HUES64 (cell line): ENCODE measurements around the gene SLC9A4.

Source experiments
- H3K27ac ChIP-seq: 2 replicates; pipeline ENCODE4 v1.7.0; 2013; ENCODE audit warnings: low read depth, low read length, inconsistent platforms
- H3K27me3 ChIP-seq: 2 replicates; pipeline ENCODE4 v1.6.1; 2013; ENCODE audit warnings: mild to moderate bottlenecking, low read length; ENCODE audit not compliant: insufficient read depth
- H3K36me3 ChIP-seq: 2 replicates; pipeline ENCODE4 v1.6.1; 2013; ENCODE audit warnings: mild to moderate bottlenecking, low read length; ENCODE audit not compliant: insufficient read depth
- H3K4me1 ChIP-seq: 2 replicates; pipeline ENCODE4 v1.6.1; 2013; ENCODE audit warnings: mild to moderate bottlenecking, low read length, moderate library complexity; ENCODE audit not compliant: insufficient read depth
- H3K4me3 ChIP-seq: 2 replicates; pipeline ENCODE4 v1.5.1; 2013; ENCODE audit warnings: mild to moderate bottlenecking, low read length, moderate library complexity
- H3K9ac ChIP-seq: 2 replicates; pipeline ENCODE4 v1.6.1; 2013; ENCODE audit warnings: mild to moderate bottlenecking, low read depth, low read length
- H3K9me3 ChIP-seq: 2 replicates; pipeline ENCODE4 v1.6.1; 2013; ENCODE audit warnings: low read depth, low read length; ENCODE audit not compliant: insufficient read depth
- WGBS: fragments of 150-250, 120-280 bp; methylation state at CpG from one replicate; pipeline ENCODE4 v1.1.7; 2013; ENCODE audit warnings: missing lambda C conversion rate; 5-methylcytosine and 5-hydroxymethylcytosine counted together

The SLC9A4 gene

DNA sequence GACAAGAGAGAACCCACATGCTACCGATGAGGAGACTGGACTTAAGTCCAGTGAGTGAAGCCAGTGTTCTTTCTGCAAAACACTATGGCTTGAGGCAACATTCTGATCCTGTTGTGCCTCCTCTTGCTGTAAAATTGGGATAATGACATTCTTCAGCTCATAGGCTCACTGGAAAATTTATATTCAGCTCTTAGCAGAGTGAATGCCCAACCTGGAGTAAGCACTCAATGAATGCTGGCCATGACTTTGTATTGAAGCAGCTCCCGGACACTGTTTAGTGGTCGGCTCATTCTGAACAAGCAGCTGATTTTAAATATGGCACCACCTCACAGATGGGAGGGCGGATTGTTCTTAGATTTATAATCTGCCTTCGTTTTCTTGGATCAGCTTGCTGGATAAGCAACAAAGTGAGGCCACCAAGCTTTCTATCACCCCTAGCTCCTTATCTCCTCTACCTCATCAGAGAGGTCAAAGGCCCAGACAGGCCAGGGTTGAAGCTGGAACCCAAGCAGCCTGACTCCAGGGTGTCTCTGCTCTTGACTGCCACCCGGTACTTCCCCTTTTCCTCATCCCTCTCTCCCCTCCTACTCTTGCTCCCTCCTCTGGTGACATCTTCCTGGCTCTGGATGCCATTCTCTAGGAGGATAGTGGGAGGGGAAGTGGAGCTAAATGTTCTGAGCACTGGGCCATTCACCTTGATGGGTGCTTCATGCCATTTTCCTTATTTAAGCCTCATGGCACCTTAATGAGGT lies 11.5 kb downstream of the SLC9A4 start:
- 94% methylated on average over 6 of the region's 6 CpGs for WGBS

GRCh38 chr2:102485147-102485785 lies 12.2 kb downstream of the SLC9A4 start:
- Histone ChIP-seq H3K4me3 (no peak overlapping the region), H3K36me3 (no peaks in the 10 kb centered on the region), H3K4me1 (peaks cover 10% of the 10 kb centered on the region; the same call in 1 of the 2 replicates), H3K9me3 (no peaks in the 10 kb centered on the region), H3K27me3 (no peaks in the 10 kb centered on the region), H3K9ac (no peak overlapping the region), H3K27ac (no peak overlapping the region)
- WGBS, result 83% methylated on average over 5 of the region's 5 CpGs

More for the DNA sequence above, 11.5 kb downstream of the SLC9A4 start:
- H3K4me1 ChIP-seq, result peaks cover 8% of the 10 kb centered on the region; the same call in 1 of the 2 replicates
- H3K4me3 ChIP-seq, result no peak overlapping the region
- H3K9me3 ChIP-seq, result no peaks in the 10 kb centered on the region
- H3K27ac ChIP-seq, result no peak overlapping the region
- no peaks in the 10 kb centered on the region for H3K36me3 ChIP-seq
- H3K9ac ChIP-seq, result no peak overlapping the region
- no peaks in the 10 kb centered on the region for H3K27me3 ChIP-seq

DNA sequence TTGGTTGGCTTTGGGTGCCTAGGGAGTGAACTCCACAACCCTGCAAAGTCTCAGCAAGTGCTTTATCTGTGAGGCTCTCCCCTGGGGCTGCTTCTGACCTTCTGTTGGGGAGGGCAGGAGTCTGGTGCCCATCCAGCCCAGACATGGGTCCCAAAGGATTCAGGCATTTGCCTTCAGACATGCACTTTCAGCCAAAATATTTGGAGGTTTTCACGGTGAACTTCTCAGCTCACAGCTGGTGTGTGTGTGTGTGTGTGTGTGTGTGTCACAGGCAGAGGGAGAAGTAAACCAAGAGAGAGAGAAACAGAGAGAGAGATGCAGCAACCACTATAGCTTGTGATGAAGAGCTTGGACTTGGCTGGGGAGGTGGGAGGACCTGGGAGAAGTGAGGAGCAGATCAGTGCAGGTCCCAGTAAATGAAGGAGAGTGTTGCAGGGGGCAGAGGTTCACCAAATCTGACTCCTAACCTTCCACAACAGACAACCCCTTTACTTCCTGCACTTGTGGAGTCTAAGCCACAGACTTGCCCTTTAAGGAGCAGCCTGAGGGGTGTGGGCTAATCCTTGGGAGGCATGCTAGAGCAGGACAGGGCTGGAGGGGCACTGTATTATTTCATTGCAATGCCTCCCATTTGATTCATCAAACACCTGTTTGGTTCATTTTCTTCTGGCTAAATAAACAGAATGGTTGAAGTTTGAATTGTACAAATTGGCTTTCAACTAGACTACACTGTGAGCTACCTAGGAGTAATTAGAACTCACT lies 14.1 kb downstream of the SLC9A4 start:
- no peak overlapping the region for H3K4me3 ChIP-seq
- no peak overlapping the region for H3K9ac ChIP-seq
- peaks cover 10% of the 10 kb centered on the region; the same call in 1 of the 2 replicates for H3K4me1 ChIP-seq
- no peaks in the 10 kb centered on the region for H3K27me3 ChIP-seq
- no peaks in the 10 kb centered on the region for H3K36me3 ChIP-seq
- H3K27ac ChIP-seq, result no peak overlapping the region
- 81% methylated on average over 1 of the region's 1 CpG for WGBS
- no peaks in the 10 kb centered on the region for H3K9me3 ChIP-seq

DNA sequence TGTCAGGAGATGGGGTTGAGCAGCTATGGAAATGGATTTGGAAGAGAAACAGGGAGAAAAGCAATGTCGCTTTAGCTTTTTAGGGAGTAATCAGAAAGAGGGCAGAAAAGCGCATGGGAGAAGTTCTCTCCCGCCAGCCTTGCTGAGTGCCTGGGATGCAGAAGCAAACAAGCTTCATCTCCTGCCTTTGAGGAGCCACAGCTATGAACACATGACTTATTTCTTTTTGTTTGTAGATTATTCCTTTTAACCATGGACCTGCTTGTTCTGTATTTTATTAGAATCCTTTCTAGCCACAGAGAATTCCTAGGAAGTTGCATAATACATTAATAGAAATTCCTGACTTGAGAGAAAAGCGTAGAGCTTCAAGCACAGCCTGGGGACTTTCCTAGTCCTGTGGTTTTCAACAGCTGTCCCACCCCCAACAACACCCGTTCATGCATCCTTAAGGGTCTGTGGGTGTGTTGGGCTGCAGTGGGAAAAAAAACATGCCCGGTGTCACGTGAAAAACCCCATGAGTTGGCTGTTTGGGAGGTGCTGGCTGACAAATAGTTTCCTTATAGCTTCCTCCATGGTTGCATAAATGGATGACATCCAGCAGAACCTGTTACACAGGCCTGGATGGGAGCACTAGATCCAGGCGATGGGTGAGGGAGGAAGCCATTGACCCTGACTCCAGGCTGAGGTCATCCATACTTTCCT lies 14.9 kb downstream of the SLC9A4 start:
- H3K36me3 ChIP-seq, result no peaks in the 10 kb centered on the region
- no peak overlapping the region for H3K4me3 ChIP-seq
- WGBS, result 75% methylated on average over 5 of the region's 8 CpGs
- no peaks in the 10 kb centered on the region for H3K9me3 ChIP-seq
- no peaks in the 10 kb centered on the region for H3K27me3 ChIP-seq
- no peak overlapping the region for H3K9ac ChIP-seq
- no peak overlapping the region for H3K27ac ChIP-seq
- peaks cover 10% of the 10 kb centered on the region; the same call in 1 of the 2 replicates for H3K4me1 ChIP-seq

DNA sequence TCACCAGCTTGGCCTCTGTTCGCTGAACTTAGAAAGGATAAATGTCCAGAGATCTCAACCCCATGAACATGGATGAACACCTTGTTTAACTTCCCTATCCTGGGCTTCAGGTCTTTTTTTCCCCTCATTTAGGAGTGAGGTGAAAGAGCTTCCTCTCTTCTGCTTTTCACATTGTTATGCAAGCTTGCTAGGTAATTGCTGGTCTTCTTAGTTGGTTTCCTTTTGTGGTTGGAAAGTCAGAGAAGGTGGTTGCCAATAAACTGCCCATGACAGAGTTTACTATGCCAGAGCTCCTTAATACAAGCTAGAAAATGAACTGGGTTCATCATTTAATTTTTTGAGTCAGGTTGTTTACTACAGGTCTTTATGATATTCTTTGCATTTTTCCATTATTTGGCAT lies 16.6 kb downstream of the SLC9A4 start:
- Histone ChIP-seq H3K27ac (no peak overlapping the region), H3K27me3 (no peaks in the 10 kb centered on the region), H3K36me3 (no peaks in the 10 kb centered on the region), H3K4me3 (no peak overlapping the region), H3K9ac (no peak overlapping the region), H3K9me3 (peaks cover 5% of the 10 kb centered on the region; the same call in 1 of the 2 replicates), H3K4me1 (peaks cover 10% of the 10 kb centered on the region; the same call in 1 of the 2 replicates)
- WGBS, result 93% methylated on average over 1 of the region's 1 CpG

DNA sequence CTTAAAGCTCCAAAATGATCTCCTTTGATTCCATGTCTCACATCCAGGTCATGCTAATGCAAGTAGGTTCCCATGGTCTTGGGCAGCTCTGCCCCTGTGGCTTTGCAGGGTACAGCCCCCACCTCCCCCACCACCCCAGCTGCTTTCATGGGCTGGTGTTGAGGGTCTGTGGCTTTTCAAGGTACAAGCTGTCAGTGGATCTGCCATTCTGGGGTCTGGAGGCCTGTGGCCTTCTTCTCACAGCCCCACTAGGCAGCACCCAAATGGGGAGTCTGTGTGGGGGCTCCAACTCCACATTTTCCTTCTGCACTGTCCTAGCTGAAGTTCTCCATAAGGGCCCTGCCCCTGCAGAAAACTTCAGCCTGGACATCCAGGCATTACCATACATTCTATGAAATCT lies 19.0 kb downstream of the SLC9A4 start:
- Histone ChIP-seq H3K27me3 (no peaks in the 10 kb centered on the region), H3K9me3 (peaks cover 12% of the 10 kb centered on the region; the same call in 1 of the 2 replicates), H3K36me3 (no peaks in the 10 kb centered on the region), H3K4me3 (no peak overlapping the region), H3K27ac (no peak overlapping the region), H3K4me1 (peaks cover 10% of the 10 kb centered on the region; the same call in 1 of the 2 replicates), H3K9ac (no peak overlapping the region)

DNA sequence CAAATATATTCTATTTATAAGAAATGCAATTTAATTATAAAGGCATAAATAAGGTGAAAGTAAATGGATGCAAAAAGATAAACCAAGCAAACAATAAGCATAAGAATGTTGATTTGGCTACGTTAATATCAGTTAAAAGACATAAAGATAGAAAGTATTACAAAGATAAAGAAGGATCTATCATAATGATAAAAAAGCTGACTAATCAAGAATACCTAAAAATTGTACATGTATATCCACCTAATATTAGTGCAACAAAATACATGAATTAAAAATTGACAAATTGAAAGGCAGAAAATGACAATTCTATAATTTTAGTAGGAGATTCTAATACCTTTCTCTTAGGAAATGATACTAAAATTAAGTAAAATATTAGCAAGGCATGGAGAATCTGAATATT lies 21.5 kb downstream of the SLC9A4 start:
- WGBS, result no CpG with 5 or more reads among the region's 1 CpG

DNA sequence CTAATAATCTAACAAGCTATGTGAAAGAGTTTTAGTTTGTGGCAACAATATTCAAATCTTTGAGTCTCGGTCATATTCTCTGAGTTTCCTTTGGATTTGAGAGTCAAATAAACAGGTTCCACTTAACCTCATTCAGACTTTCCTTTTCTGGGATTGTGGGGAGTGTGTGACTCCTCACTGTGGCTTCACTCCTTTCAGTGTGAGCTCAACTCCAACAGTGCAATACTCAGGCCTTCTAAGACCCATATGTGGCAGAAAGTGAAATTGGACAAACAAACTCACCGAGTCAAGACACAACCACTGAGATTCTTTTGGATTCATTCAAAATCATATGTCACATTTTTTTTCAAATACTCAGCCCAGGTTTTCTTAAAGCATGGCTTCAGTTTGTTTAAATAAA lies 25.4 kb downstream of the SLC9A4 start:
- no peaks in the 10 kb centered on the region for H3K27me3 ChIP-seq
- no peak overlapping the region for H3K4me3 ChIP-seq
- no peaks in the 10 kb centered on the region for H3K36me3 ChIP-seq
- no peak overlapping the region for H3K9ac ChIP-seq
- whole genome bisulfite sequencing, result 100% methylated on average over 1 of the region's 2 CpGs
- no peak overlapping the region for H3K27ac ChIP-seq
- H3K4me1 ChIP-seq, result no peaks in the 10 kb centered on the region
- H3K9me3 ChIP-seq, result peaks cover 12% of the 10 kb centered on the region; the same call in 1 of the 2 replicates

More for the DNA sequence above, 21.5 kb downstream of the SLC9A4 start:
- Histone ChIP-seq H3K9ac (no peak overlapping the region), H3K4me1 (peaks cover under 1% of the 10 kb centered on the region; the same call in 1 of the 2 replicates), H3K4me3 (no peak overlapping the region), H3K36me3 (no peaks in the 10 kb centered on the region), H3K27ac (no peak overlapping the region), H3K27me3 (no peaks in the 10 kb centered on the region), H3K9me3 (peaks cover 12% of the 10 kb centered on the region; the same call in 1 of the 2 replicates)

DNA sequence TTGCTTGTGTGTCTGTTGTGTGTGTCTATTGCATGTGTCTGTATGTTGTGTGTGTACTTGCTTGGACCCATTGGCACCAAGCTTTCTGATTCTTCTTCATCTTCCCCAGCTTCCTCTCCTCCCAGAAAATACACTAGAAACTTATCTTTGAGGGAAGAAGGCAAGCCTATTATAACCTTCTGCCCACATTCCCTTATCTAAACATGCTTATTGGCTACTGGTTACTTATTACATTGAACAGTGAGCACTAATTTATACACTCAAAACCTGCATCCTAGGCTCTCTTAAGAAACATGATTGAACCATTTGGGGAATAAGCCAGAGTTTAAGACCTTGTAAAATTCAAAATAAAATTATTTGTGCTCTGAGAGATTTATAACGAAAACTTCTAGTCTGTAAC lies 26.5 kb downstream of the SLC9A4 start:
- no peaks in the 10 kb centered on the region for H3K27me3 ChIP-seq
- H3K36me3 ChIP-seq, result no peaks in the 10 kb centered on the region
- no peaks in the 10 kb centered on the region for H3K4me1 ChIP-seq
- WGBS, result 88% methylated on average over 1 of the region's 1 CpG
- H3K27ac ChIP-seq, result no peak overlapping the region
- 0 out of 2 replicates have a peak, but pooled peaks cover 7% of the 10 kb centered on the region for H3K9me3 ChIP-seq
- H3K9ac ChIP-seq, result no peak overlapping the region
- no peak overlapping the region for H3K4me3 ChIP-seq

DNA sequence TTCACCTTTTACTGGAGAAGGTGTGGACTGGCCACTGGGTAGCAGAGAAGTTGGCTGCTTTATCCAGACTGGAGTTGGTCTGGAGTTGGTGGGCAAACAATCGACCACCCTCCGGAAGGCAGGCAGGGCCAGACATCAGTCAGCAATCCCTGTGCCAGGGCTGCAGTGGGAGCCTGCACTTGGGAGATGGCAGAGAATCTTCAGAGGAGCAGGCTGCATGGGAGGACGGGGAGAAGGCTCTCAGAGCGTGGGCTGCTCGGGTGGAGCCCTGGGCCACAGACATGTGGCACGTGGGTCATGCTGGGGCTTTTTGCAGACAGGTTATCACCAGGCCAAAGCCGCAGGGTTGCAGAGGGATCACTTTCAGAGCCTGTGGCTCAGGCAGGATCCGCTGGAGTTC lies 29.6 kb downstream of the SLC9A4 start:
- Histone ChIP-seq H3K9me3 (no peaks in the 10 kb centered on the region), H3K27me3 (no peaks in the 10 kb centered on the region), H3K36me3 (no peaks in the 10 kb centered on the region), H3K27ac (no peak overlapping the region), H3K9ac (no peak overlapping the region), H3K4me1 (no peaks in the 10 kb centered on the region), H3K4me3 (no peak overlapping the region)
- WGBS, result 93% methylated on average over 8 of the region's 8 CpGs
